ENCODE measurements around the gene GDI2.

GDI2 gene

GRCh38 chr10:5818048-5818331, 4.8 kb upstream of the GDI2 start:
- Histone ChIP-seq H3K27me3 (ENCODE audit: insufficient read depth, low read depth, severe bottlenecking) (no peaks in the 10 kb centered on the region), H3K27ac (no peak overlapping the region), H3K36me3 (no peaks in the 10 kb centered on the region; the same call in 1 of the 2 replicates), H3K4me3 (ENCODE audit: low read depth, low read length) (no peak overlapping the region), H3K9me3 (ENCODE audit: severe bottlenecking) (no peaks in the 10 kb centered on the region)
- no peak for DNase-seq
- TF ChIP-seq CTCF (IDR thresholded peaks at IDR 0.05; ENCODE audit: low read depth, low read length): no peak

- no peak for TF ChIP-seq CTCF (IDR thresholded peaks at IDR 0.05; ENCODE audit: low read depth, low read length)
- Histone ChIP-seq H3K27me3 (ENCODE audit: insufficient read depth, low read depth, severe bottlenecking) (no peaks in the 10 kb centered on the region), H3K9me3 (ENCODE audit: severe bottlenecking) (no peaks in the 10 kb centered on the region), H3K4me3 (ENCODE audit: low read depth, low read length) (no peak overlapping the region), H3K36me3 (no peaks in the 10 kb centered on the region; the same call in 1 of the 2 replicates), H3K27ac (no peak overlapping the region)
- DNase-seq: no peak
These were observed 4.3 kb upstream of the GDI2 start for GRCh38 chr10:5817322-5818047.

- H3K27ac ChIP-seq: no peak overlapping the region
- no peak for DNase-seq
- no peak overlapping the region for H3K4me3 ChIP-seq (ENCODE audit: low read depth, low read length)
- TF ChIP-seq CTCF (IDR thresholded peaks at IDR 0.05; ENCODE audit: low read depth, low read length): no peak
- H3K36me3 ChIP-seq: no peaks in the 10 kb centered on the region; the same call in 1 of the 2 replicates
- no peaks in the 10 kb centered on the region for H3K9me3 ChIP-seq (ENCODE audit: severe bottlenecking)
- no peaks in the 10 kb centered on the region for H3K27me3 ChIP-seq (ENCODE audit: insufficient read depth, low read depth, severe bottlenecking)
These were observed 2.9 kb upstream of the GDI2 start for GRCh38 chr10:5816170-5816569.

- no peak for TF ChIP-seq CTCF (IDR thresholded peaks at IDR 0.05; ENCODE audit: low read depth, low read length)
- peak overlapping the region; percentile 56 for H3K4me3 ChIP-seq (ENCODE audit: low read depth, low read length)
- peak; percentile 8 for DNase-seq
- H3K9me3 ChIP-seq (ENCODE audit: severe bottlenecking): no peaks in the 10 kb centered on the region
- peak overlapping the region; percentile 99 for H3K27ac ChIP-seq
- no peaks in the 10 kb centered on the region; the same call in 1 of the 2 replicates for H3K36me3 ChIP-seq
- H3K27me3 ChIP-seq (ENCODE audit: insufficient read depth, low read depth, severe bottlenecking): no peaks in the 10 kb centered on the region
These were observed 1.2 kb upstream of the GDI2 start for GRCh38 chr10:5814110-5815107.

- DNase-seq: no peak
- TF ChIP-seq CTCF (IDR thresholded peaks at IDR 0.05; ENCODE audit: low read depth, low read length): no peak
- H3K27me3 ChIP-seq (ENCODE audit: insufficient read depth, low read depth, severe bottlenecking): no peaks in the 10 kb centered on the region
- peak overlapping the region; percentile 90 for H3K4me3 ChIP-seq (ENCODE audit: low read depth, low read length)
- H3K9me3 ChIP-seq (ENCODE audit: severe bottlenecking): no peaks in the 10 kb centered on the region
- peak overlapping the region; percentile 99 for H3K27ac ChIP-seq
- H3K36me3 ChIP-seq: no peaks in the 10 kb centered on the region; the same call in 1 of the 2 replicates
These were observed 218 bp downstream of the GDI2 start for GRCh38 chr10:5813091-5813340.
